ENCODE data around the gene HMCN2. TPM values are rescaled to one million over a fixed set of nuclear protein-coding genes. Genes with fewer than 3 reads are reported as not detected.

The HMCN2 gene
- total RNA-seq, 4 donors from 2014 or later = 0.68 to 9.2 (median 4.7) TPM

GRCh38 chr9:130383979-130384676 is 118.6 kb downstream of the HMCN2 start:
- no peak for TF ChIP-seq CTCF (IDR thresholded peaks at IDR 0.05; ENCODE audit: low read depth)

DNA sequence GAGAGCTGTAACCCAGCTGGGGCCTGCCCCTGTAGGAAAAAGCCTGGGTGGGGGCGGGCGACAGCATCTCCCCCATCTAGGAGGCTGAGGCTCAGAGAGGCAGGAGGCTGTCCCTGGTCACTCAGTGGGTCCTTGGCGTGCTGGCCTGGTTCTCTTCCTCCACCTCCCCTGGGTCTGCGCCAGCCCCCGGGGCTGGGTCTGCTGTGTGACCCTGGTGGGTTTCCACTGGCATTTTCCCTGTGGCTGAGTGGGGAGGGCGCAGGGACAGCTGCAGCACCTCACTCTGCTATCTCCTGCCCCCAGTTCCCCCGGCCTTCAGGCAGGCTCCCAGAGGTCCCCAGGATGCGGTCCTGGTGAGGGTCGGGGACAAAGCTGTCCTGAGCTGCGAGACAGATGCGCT is 119.7 kb downstream of the HMCN2 start:
- TF ChIP-seq CTCF (IDR thresholded peaks at IDR 0.05; ENCODE audit: low read depth) = no peak

GRCh38 chr9:130387398-130387797 is 121.8 kb downstream of the HMCN2 start:
- no peak for TF ChIP-seq CTCF (IDR thresholded peaks at IDR 0.05; ENCODE audit: low read depth)

DNA sequence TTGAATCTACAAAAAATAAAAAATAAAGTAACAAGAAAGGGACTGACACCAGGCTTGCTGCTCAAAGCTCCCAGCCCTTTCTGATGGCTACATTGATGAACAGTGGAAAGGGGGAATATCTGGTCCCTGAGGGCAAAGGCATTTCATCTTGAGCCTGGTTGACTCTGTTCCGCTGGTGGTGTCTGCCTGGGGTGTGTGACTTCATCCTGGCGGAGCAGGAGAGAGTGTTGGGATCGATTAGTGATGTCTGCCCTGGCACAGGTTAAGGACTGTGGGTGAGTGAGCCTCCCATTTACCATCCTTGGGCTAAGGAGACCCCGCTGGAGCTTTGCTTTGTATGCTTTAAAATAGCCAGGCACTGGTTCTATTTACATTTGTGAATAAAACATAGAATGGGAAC is 122.3 kb downstream of the HMCN2 start:
- no peak for TF ChIP-seq CTCF (IDR thresholded peaks at IDR 0.05; ENCODE audit: low read depth)

DNA sequence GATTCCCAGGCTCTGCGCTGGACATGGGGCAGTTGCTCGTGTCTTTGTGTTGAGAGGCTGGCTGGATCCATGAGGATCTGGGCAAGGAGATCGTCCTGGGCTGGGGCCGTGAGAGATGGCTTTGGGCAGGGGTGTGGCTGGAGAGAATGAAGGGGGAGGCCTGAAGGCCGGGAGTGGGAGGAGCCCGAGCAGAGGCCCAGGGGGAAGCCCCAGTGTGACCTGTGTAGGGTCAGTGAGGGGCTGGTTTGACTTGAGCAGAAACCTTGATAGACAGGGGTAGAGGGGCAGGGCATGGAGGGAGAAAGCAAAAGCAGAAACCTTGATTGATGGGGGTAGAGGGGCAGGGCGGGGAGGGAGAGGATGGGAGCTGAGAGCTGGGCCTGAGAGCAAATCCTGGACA is 124.8 kb downstream of the HMCN2 start:
- no peak for TF ChIP-seq CTCF (IDR thresholded peaks at IDR 0.05; ENCODE audit: low read depth)

DNA sequence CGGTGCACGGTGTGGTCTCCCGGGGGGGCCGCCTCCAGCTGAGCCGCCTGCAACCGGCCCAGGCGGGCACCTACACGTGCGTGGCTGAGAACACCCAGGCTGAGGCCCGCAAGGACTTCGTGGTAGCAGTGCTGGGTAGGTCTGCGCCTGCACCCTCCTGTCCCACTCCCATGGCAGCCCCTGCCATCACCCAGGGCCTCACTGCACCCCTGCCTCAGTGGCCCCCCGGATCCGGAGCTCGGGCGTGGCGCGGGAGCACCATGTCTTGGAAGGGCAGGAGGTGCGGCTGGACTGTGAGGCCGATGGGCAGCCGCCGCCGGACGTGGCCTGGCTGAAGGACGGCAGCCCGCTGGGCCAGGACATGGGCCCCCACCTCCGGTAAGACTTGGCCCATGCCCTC is 125.4 kb downstream of the HMCN2 start:
- no peak for TF ChIP-seq CTCF (IDR thresholded peaks at IDR 0.05; ENCODE audit: low read depth)

GRCh38 chr9:130391866-130392265 is 126.3 kb downstream of the HMCN2 start:
- TF ChIP-seq CTCF (IDR thresholded peaks at IDR 0.05; ENCODE audit: low read depth) = no peak
